GM23338 (cell line): ENCODE results near the gene NTM. TPM values are rescaled to one million over a fixed set of nuclear protein-coding genes. Genes with fewer than 3 reads are reported as not detected.

Experiments
- ATAC-seq: fragments of 200-7000 bp; cut with Tn5 transposase; 3 replicates; pipeline ENCODE4 v1.9.1; 2020
- DNase-seq: peaks from one replicate; pipeline ENCODE4 v3.0.0-alpha.2; 2015; ENCODE audit warnings: low spot score
- H2AFZ ChIP-seq: fragments of 200-600 bp; sonication (generic); 2 replicates; pipeline ENCODE4 v1.8.0; 2016; ENCODE audit warnings: antibody characterized with exemption, mild to moderate bottlenecking, moderate library complexity
- H3F3A ChIP-seq: fragments of 200-600 bp; sonication (generic); replicated peaks from 2 replicates; pipeline ENCODE4 v1.8.0; 2017; ENCODE audit warnings: antibody characterized with exemption, mixed run types, low read depth
- H3K27ac ChIP-seq: fragments of 200-600 bp; sonication (generic); 2 replicates; pipeline ENCODE4 v1.6.1; 2016; ENCODE audit warnings: low read depth
- H3K27me3 ChIP-seq: fragments of 200-600 bp; sonication (generic); 2 replicates; pipeline ENCODE4 v1.8.0; 2016; ENCODE audit warnings: mild to moderate bottlenecking, mixed run types, moderate library complexity; ENCODE audit not compliant: insufficient read depth
- H3K36me3 ChIP-seq: fragments of 200-600 bp; sonication (generic); 2 replicates; pipeline ENCODE4 v1.8.0; 2016; ENCODE audit warnings: mild to moderate bottlenecking; ENCODE audit not compliant: insufficient read depth
- H3K4me1 ChIP-seq: fragments of 200-600 bp; sonication (generic); 2 replicates; pipeline ENCODE4 v1.8.0; 2016; ENCODE audit warnings: mild to moderate bottlenecking, moderate library complexity; ENCODE audit not compliant: insufficient read depth
- H3K4me2 ChIP-seq: fragments of 200-600 bp; sonication (generic); 2 replicates; pipeline ENCODE4 v1.7.1; 2017; ENCODE audit warnings: mixed run types
- H3K4me3 ChIP-seq: fragments of 200-600 bp; sonication (generic); 2 replicates; pipeline ENCODE4 v1.6.1; 2016; ENCODE audit warnings: mixed run types
- H3K79me2 ChIP-seq: fragments of 200-600 bp; sonication (generic); replicated peaks from 2 replicates; pipeline ENCODE4 v1.8.0; 2017; ENCODE audit warnings: mild to moderate bottlenecking; ENCODE audit not compliant: insufficient read depth
- H3K9me2 ChIP-seq: fragments of 200-600 bp; sonication (generic); 2 replicates; pipeline ENCODE4 v1.8.0; 2017; ENCODE audit not compliant: insufficient read depth
- H4K20me1 ChIP-seq: fragments of 200-600 bp; sonication (generic); replicated peaks from 2 replicates; pipeline ENCODE4 v1.8.0; 2017; ENCODE audit warnings: mild to moderate bottlenecking; ENCODE audit not compliant: insufficient read depth
- H3K27ac Mint-ChIP-seq: 2 replicates; pipeline ENCODE4 v1.8.0; 2020; ENCODE audit warnings: inconsistent platforms, mild to moderate bottlenecking, moderate library complexity, mixed read lengths
- H3K27me3 Mint-ChIP-seq: 3 replicates; pipeline ENCODE4 v1.8.0; 2022; ENCODE audit warnings: low read depth, mild to moderate bottlenecking, moderate library complexity, mixed read lengths, inconsistent platforms; ENCODE audit not compliant: insufficient read depth, poor library complexity
- H3K36me3 Mint-ChIP-seq: 3 replicates; pipeline ENCODE4 v1.8.0; 2021; ENCODE audit warnings: low read depth, mild to moderate bottlenecking, inconsistent platforms, moderate library complexity, mixed read lengths
- H3K4me1 Mint-ChIP-seq: 3 replicates; pipeline ENCODE4 v1.8.0; 2020; ENCODE audit warnings: mild to moderate bottlenecking, inconsistent platforms, mixed read lengths
- H3K4me3 Mint-ChIP-seq: 3 replicates; pipeline ENCODE4 v1.8.0; 2021; ENCODE audit warnings: moderate library complexity, mild to moderate bottlenecking, inconsistent platforms, mixed read lengths
- H3K9me3 Mint-ChIP-seq: 3 replicates; pipeline ENCODE4 v1.8.0; 2020; ENCODE audit warnings: moderate library complexity, mild to moderate bottlenecking, inconsistent platforms, mixed read lengths
- CREB1 ChIP-seq: fragments of 250-450 bp; sonication (Bioruptor Pico); IDR thresholded peaks from 2 replicates; pipeline ENCODE4 v1.5.0; 2020; ENCODE audit warnings: low read depth, mild to moderate bottlenecking, moderate library complexity
- EZH2 ChIP-seq: fragments of 200-600 bp; sonication (generic); IDR thresholded peaks from one replicate; pipeline ENCODE4 v1.8.0; 2017; ENCODE audit warnings: antibody characterized with exemption, mild to moderate bottlenecking, low read depth; ENCODE audit not compliant: unreplicated experiment
- NANOG ChIP-seq: IDR thresholded peaks from 2 replicates; pipeline ENCODE4 v1.6.1; 2016; ENCODE audit warnings: antibody characterized with exemption, borderline replicate concordance
- POLR2AphosphoS5 ChIP-seq: IDR thresholded peaks from 2 replicates; pipeline ENCODE4 v1.6.1; 2016; ENCODE audit warnings: antibody characterized with exemption, low read depth
- STAT1 ChIP-seq: IDR thresholded peaks from one replicate; pipeline ENCODE4 v1.6.1; 2016; ENCODE audit warnings: antibody characterized with exemption; ENCODE audit not compliant: unreplicated experiment
- ZNF114 ChIP-seq: fragments of 250-450 bp; sonication (Bioruptor Pico); IDR thresholded peaks from 2 replicates; pipeline ENCODE4 v1.5.0; 2020; ENCODE audit warnings: mild to moderate bottlenecking, moderate library complexity
- ZNF331 ChIP-seq: fragments of 250-450 bp; sonication (Bioruptor Pico); IDR thresholded peaks from 2 replicates; pipeline ENCODE4 v1.5.0; 2020; ENCODE audit warnings: low read depth, mild to moderate bottlenecking, moderate library complexity
- polyA plus RNA-seq: library from polyadenylated mRNA; unstranded; fragments of >200 nt; fragmentation: Nextera tagmentation; extraction: Ambion mirVana; gene quantifications from 2 replicates; pipeline ENCODE4 v1.2.1, GENCODE V29; 2016
- total RNA-seq: library from RNA; depleted of rRNA; stranded (reverse); fragments of >200 nt; shearing (Covaris generic); gene quantifications from 2 replicates; pipeline ENCODE4 v1.2.3, GENCODE V29; 2014
- TF ChIP-seq, protein P1 (sequence below): fragments of 250-450 bp; sonication (Bioruptor Pico); IDR thresholded peaks from 2 replicates; pipeline ENCODE4 v1.5.0; 2020; ENCODE audit warnings: mild to moderate bottlenecking, moderate library complexity
- TF ChIP-seq, protein P2 (sequence below): IDR thresholded peaks from 2 replicates; pipeline ENCODE4 v1.6.1; 2016; ENCODE audit warnings: antibody characterized with exemption
- TF ChIP-seq, protein P3 (sequence below), 2 experiments: fragments of 200-600 bp in 1 of 2; sonication (generic) in 1 of 2; conservative IDR thresholded peaks; 2 replicates each; pipeline versions ENCODE4 v1.5.1 to v1.6.1; 2016 to 2017; ENCODE audit warnings: antibody characterized with exemption in 2 of 2, low read depth in 2 of 2, mild to moderate bottlenecking in 2 of 2, moderate library complexity in 1 of 2
- TF ChIP-seq, protein P4 (sequence below): IDR thresholded peaks from one replicate; pipeline ENCODE4 v1.6.1; 2018; ENCODE audit warnings: antibody characterized with exemption; ENCODE audit not compliant: unreplicated experiment

Gene NTM
- total and polyA plus RNA-seq, 2 experiments from 2014 or later, result 10.6 to 14.6 TPM

DNA sequence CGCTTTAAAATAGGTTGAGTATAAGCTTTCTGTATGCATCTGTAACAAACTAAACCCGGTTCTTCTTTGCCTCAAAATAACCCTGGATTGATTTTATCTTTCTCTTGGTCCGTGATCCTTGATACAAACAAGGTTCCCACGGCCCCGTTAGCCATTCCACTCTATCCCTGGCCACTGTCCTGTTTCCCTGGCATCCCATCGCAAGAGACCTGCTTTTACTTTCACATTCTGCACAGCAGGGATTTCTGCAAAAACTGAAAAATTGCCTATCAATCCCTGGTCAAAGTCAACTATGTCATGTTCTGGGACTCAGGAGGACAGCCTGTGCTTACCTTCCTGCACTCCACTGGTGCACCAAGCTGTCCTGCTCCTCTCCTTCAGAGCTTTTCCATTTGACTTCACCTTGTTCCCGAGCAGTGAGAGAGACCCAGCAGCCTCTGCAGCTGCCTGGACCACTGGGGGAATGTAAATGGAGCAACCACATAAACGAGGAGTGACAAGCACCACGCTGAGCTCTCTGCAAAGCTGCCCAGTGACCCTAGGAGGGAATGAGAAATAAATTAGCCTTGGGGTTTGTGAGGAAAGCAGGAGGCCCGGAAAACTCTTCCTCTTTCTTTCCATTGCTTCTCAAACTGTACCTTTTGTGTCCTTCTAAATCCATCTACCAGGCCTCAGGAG, 175.9 kb downstream of the NTM start (continued):
- TF ChIP-seq, protein P1, sequence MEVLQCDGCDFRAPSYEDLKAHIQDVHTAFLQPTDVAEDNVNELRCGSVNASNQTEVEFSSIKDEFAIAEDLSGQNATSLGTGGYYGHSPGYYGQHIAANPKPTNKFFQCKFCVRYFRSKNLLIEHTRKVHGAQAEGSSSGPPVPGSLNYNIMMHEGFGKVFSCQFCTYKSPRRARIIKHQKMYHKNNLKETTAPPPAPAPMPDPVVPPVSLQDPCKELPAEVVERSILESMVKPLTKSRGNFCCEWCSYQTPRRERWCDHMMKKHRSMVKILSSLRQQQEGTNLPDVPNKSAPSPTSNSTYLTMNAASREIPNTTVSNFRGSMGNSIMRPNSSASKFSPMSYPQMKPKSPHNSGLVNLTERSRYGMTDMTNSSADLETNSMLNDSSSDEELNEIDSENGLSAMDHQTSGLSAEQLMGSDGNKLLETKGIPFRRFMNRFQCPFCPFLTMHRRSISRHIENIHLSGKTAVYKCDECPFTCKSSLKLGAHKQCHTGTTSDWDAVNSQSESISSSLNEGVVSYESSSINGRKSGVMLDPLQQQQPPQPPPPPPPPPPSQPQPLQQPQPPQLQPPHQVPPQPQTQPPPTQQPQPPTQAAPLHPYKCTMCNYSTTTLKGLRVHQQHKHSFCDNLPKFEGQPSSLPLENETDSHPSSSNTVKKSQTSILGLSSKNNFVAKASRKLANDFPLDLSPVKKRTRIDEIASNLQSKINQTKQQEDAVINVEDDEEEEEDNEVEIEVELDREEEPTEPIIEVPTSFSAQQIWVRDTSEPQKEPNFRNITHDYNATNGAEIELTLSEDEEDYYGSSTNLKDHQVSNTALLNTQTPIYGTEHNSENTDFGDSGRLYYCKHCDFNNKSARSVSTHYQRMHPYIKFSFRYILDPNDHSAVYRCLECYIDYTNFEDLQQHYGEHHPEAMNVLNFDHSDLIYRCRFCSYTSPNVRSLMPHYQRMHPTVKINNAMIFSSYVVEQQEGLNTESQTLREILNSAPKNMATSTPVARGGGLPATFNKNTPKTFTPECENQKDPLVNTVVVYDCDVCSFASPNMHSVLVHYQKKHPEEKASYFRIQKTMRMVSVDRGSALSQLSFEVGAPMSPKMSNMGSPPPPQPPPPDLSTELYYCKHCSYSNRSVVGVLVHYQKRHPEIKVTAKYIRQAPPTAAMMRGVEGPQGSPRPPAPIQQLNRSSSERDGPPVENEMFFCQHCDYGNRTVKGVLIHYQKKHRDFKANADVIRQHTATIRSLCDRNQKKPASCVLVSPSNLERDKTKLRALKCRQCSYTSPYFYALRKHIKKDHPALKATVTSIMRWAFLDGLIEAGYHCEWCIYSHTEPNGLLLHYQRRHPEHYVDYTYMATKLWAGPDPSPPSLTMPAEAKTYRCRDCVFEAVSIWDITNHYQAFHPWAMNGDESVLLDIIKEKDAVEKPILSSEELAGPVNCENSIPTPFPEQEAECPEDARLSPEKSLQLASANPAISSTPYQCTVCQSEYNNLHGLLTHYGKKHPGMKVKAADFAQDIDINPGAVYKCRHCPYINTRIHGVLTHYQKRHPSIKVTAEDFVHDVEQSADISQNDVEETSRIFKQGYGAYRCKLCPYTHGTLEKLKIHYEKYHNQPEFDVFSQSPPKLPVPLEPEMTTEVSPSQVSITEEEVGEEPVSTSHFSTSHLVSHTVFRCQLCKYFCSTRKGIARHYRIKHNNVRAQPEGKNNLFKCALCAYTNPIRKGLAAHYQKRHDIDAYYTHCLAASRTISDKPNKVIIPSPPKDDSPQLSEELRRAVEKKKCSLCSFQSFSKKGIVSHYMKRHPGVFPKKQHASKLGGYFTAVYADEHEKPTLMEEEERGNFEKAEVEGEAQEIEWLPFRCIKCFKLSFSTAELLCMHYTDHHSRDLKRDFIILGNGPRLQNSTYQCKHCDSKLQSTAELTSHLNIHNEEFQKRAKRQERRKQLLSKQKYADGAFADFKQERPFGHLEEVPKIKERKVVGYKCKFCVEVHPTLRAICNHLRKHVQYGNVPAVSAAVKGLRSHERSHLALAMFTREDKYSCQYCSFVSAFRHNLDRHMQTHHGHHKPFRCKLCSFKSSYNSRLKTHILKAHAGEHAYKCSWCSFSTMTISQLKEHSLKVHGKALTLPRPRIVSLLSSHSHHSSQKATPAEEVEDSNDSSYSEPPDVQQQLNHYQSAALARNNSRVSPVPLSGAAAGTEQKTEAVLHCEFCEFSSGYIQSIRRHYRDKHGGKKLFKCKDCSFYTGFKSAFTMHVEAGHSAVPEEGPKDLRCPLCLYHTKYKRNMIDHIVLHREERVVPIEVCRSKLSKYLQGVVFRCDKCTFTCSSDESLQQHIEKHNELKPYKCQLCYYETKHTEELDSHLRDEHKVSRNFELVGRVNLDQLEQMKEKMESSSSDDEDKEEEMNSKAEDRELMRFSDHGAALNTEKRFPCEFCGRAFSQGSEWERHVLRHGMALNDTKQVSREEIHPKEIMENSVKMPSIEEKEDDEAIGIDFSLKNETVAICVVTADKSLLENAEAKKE (CRISPR knock-in tag), result no peak
- TF ChIP-seq, protein P2, sequence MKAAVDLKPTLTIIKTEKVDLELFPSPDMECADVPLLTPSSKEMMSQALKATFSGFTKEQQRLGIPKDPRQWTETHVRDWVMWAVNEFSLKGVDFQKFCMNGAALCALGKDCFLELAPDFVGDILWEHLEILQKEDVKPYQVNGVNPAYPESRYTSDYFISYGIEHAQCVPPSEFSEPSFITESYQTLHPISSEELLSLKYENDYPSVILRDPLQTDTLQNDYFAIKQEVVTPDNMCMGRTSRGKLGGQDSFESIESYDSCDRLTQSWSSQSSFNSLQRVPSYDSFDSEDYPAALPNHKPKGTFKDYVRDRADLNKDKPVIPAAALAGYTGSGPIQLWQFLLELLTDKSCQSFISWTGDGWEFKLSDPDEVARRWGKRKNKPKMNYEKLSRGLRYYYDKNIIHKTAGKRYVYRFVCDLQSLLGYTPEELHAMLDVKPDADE, result no peak
- TF ChIP-seq EZH2 (no peak), ZNF114 (no peak)

DNA sequence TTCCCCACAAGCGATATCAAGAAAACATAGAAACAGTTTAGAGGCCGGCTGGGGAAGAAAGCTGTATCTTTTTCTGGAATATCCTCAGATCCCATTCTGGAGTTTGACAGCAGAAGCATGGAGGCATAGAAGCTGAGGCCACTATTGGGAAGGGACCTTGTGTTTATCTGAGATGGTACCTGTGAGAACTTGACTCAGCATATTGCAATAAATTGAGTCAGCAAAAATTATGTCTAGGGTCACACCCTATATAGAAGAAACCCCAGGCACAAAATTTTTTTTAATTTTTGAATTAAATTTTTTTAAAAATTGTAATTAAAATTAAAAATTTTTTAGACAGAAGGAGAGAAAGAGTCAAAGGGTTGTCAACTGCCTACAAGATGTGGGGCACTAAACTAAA, 178.7 kb downstream of the NTM start:
- ATAC-seq (no peak), DNase-seq (no peak)
- H3K27ac Mint-ChIP-seq, result no peak overlapping the region
- peaks cover 24% of the 10 kb centered on the region for H3K4me1 Mint-ChIP-seq
- Histone ChIP-seq H3K27me3 (no peaks in the 10 kb centered on the region), H3K27ac (no peak overlapping the region), H3K4me2 (no peak overlapping the region), H3F3A (no peaks in the 10 kb centered on the region), H3K36me3 (no peaks in the 10 kb centered on the region), H3K79me2 (no peaks in the 10 kb centered on the region), H3K9me2 (no peaks in the 10 kb centered on the region), H2AFZ (no peak overlapping the region), H4K20me1 (no peaks in the 10 kb centered on the region), H3K4me3 (no peak overlapping the region), H3K4me1 (peaks cover 9% of the 10 kb centered on the region; the same call in 1 of the 2 replicates)
- no peaks in the 10 kb centered on the region for H3K9me3 Mint-ChIP-seq
- H3K4me3 Mint-ChIP-seq, result no peak overlapping the region
- H3K36me3 Mint-ChIP-seq, result no peaks in the 10 kb centered on the region
- peaks cover 6% of the 10 kb centered on the region for H3K27me3 Mint-ChIP-seq
- no peak for TF ChIP-seq NANOG
- TF ChIP-seq CREB1 (CRISPR knock-in tag), result no peak
- TF ChIP-seq STAT1, result no peak
- TF ChIP-seq, protein P3, sequence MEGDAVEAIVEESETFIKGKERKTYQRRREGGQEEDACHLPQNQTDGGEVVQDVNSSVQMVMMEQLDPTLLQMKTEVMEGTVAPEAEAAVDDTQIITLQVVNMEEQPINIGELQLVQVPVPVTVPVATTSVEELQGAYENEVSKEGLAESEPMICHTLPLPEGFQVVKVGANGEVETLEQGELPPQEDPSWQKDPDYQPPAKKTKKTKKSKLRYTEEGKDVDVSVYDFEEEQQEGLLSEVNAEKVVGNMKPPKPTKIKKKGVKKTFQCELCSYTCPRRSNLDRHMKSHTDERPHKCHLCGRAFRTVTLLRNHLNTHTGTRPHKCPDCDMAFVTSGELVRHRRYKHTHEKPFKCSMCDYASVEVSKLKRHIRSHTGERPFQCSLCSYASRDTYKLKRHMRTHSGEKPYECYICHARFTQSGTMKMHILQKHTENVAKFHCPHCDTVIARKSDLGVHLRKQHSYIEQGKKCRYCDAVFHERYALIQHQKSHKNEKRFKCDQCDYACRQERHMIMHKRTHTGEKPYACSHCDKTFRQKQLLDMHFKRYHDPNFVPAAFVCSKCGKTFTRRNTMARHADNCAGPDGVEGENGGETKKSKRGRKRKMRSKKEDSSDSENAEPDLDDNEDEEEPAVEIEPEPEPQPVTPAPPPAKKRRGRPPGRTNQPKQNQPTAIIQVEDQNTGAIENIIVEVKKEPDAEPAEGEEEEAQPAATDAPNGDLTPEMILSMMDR (conservative IDR thresholded peaks at IDR 0.05; ENCODE audit: low read depth in 2 of 2), result no peak
- TF ChIP-seq, protein P4, sequence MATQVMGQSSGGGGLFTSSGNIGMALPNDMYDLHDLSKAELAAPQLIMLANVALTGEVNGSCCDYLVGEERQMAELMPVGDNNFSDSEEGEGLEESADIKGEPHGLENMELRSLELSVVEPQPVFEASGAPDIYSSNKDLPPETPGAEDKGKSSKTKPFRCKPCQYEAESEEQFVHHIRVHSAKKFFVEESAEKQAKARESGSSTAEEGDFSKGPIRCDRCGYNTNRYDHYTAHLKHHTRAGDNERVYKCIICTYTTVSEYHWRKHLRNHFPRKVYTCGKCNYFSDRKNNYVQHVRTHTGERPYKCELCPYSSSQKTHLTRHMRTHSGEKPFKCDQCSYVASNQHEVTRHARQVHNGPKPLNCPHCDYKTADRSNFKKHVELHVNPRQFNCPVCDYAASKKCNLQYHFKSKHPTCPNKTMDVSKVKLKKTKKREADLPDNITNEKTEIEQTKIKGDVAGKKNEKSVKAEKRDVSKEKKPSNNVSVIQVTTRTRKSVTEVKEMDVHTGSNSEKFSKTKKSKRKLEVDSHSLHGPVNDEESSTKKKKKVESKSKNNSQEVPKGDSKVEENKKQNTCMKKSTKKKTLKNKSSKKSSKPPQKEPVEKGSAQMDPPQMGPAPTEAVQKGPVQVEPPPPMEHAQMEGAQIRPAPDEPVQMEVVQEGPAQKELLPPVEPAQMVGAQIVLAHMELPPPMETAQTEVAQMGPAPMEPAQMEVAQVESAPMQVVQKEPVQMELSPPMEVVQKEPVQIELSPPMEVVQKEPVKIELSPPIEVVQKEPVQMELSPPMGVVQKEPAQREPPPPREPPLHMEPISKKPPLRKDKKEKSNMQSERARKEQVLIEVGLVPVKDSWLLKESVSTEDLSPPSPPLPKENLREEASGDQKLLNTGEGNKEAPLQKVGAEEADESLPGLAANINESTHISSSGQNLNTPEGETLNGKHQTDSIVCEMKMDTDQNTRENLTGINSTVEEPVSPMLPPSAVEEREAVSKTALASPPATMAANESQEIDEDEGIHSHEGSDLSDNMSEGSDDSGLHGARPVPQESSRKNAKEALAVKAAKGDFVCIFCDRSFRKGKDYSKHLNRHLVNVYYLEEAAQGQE, result no peak
- TF ChIP-seq POLR2AphosphoS5, result no peak
- no peak for TF ChIP-seq ZNF331 (CRISPR knock-in tag)
